ENCODE measurements around the gene DTNB.

DNA sequence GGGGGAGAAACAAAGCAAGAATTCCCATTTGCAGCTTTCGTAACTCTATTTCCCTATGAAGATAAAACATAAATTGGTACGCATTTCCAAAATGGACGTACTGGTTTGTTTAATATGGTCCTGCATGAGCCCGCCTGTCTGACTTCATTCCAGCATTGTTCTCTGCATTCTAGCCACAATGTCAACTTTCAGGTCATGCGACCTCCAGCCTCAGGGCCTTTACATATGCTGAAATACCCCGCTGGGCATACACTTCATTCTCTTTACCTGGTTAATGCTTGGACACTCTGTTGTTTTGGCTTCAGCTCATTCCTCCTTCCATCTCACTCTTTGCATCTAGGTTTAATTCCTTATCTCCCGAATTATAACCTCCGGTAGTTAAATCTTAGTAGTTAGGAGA is 227.9 kb downstream of the DTNB start:
- TF ChIP-seq TAF1 (IDR thresholded peaks at IDR 0.05; ENCODE audit: borderline replicate concordance, low read depth, low read length) (no peak), RCOR1 (IDR thresholded peaks at IDR 0.05; ENCODE audit: low read length) (no peak), GABPA (IDR thresholded peaks at IDR 0.05; ENCODE audit: low read depth) (no peak), REST (IDR thresholded peaks at IDR 0.05; ENCODE audit: low read depth, low read length) (no peak), NFIC (IDR thresholded peaks at IDR 0.05; ENCODE audit: borderline replicate concordance) (no peak), POLR2AphosphoS5 (IDR thresholded peaks at IDR 0.05; ENCODE audit: low read depth, low read length) (no peak), SIN3A (IDR thresholded peaks at IDR 0.05; ENCODE audit: borderline replicate concordance, low read depth, low read length) (no peak), JUND (IDR thresholded peaks at IDR 0.05) (no peak), RFX5 (IDR thresholded peaks at IDR 0.05; ENCODE audit: low read length) (no peak)
- TF ChIP-seq, protein P1, sequence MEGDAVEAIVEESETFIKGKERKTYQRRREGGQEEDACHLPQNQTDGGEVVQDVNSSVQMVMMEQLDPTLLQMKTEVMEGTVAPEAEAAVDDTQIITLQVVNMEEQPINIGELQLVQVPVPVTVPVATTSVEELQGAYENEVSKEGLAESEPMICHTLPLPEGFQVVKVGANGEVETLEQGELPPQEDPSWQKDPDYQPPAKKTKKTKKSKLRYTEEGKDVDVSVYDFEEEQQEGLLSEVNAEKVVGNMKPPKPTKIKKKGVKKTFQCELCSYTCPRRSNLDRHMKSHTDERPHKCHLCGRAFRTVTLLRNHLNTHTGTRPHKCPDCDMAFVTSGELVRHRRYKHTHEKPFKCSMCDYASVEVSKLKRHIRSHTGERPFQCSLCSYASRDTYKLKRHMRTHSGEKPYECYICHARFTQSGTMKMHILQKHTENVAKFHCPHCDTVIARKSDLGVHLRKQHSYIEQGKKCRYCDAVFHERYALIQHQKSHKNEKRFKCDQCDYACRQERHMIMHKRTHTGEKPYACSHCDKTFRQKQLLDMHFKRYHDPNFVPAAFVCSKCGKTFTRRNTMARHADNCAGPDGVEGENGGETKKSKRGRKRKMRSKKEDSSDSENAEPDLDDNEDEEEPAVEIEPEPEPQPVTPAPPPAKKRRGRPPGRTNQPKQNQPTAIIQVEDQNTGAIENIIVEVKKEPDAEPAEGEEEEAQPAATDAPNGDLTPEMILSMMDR (IDR thresholded peaks at IDR 0.05) = no peak
- TF ChIP-seq, protein P2, sequence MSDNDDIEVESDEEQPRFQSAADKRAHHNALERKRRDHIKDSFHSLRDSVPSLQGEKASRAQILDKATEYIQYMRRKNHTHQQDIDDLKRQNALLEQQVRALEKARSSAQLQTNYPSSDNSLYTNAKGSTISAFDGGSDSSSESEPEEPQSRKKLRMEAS (IDR thresholded peaks at IDR 0.05; ENCODE audit: low read depth) = no peak
- TF ChIP-seq, protein P3, sequence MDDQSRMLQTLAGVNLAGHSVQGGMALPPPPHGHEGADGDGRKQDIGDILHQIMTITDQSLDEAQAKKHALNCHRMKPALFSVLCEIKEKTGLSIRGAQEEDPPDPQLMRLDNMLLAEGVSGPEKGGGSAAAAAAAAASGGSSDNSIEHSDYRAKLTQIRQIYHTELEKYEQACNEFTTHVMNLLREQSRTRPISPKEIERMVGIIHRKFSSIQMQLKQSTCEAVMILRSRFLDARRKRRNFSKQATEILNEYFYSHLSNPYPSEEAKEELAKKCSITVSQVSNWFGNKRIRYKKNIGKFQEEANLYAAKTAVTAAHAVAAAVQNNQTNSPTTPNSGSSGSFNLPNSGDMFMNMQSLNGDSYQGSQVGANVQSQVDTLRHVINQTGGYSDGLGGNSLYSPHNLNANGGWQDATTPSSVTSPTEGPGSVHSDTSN (IDR thresholded peaks at IDR 0.05) = no peak
- TF ChIP-seq, protein P4, sequence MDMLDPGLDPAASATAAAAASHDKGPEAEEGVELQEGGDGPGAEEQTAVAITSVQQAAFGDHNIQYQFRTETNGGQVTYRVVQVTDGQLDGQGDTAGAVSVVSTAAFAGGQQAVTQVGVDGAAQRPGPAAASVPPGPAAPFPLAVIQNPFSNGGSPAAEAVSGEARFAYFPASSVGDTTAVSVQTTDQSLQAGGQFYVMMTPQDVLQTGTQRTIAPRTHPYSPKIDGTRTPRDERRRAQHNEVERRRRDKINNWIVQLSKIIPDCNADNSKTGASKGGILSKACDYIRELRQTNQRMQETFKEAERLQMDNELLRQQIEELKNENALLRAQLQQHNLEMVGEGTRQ (IDR thresholded peaks at IDR 0.05; ENCODE audit: borderline replicate concordance, low read depth, low read length) = no peak

Measured in SK-N-SH (cell line).